ENCODE data around the gene ZNF414.
"Not testable (repeated sequence)": the region's sequence is repeated elsewhere in the genome, so short reads cannot be mapped to it uniquely, and the experiment has no call there.

Gene ZNF414

GRCh38 chr19:8517551-8518442, 3.8 kb upstream of the ZNF414 start:
- DNase-seq, result peak; percentile 80

GRCh38 chr19:8515317-8515716, 1.4 kb upstream of the ZNF414 start:
- peak; percentile 79 for DNase-seq

GRCh38 chr19:8514505-8515009, 590 bp upstream of the ZNF414 start:
- DNase-seq, result not testable (repeated sequence)

- no peak for DNase-seq
Observed at GRCh38 chr19:8513036-8513686, 806 bp downstream of the ZNF414 start.

GRCh38 chr19:8512115-8512967, 1.6 kb downstream of the ZNF414 start:
- no peak for DNase-seq

- DNase-seq, result no peak
Observed at GRCh38 chr19:8511573-8512101, 2.3 kb downstream of the ZNF414 start.

GRCh38 chr19:8510589-8511115, 3.3 kb downstream of the ZNF414 start:
- no peak for DNase-seq

- DNase-seq, result no peak
Observed at GRCh38 chr19:8506402-8506957, 7.5 kb downstream of the ZNF414 start.

- peak; percentile 84 for DNase-seq
Observed at GRCh38 chr19:8505680-8506401, 8.1 kb downstream of the ZNF414 start.

- DNase-seq, result no peak
Observed at GRCh38 chr19:8504919-8505318, 9.0 kb downstream of the ZNF414 start.

- no peak for DNase-seq
Observed at GRCh38 chr19:8504171-8504570, 9.8 kb downstream of the ZNF414 start.

GRCh38 chr19:8503510-8503909, 10.5 kb downstream of the ZNF414 start:
- no peak for DNase-seq

GRCh38 chr19:8501981-8502380, 12.0 kb downstream of the ZNF414 start:
- DNase-seq, result no peak

GRCh38 chr19:8501516-8501915, 12.5 kb downstream of the ZNF414 start:
- DNase-seq, result no peak

- DNase-seq, result no peak
Observed at GRCh38 chr19:8500158-8500557, 13.8 kb downstream of the ZNF414 start.

GRCh38 chr19:8499048-8499833, 14.7 kb downstream of the ZNF414 start:
- DNase-seq, result no peak

GRCh38 chr19:8498295-8498694, 15.7 kb downstream of the ZNF414 start:
- DNase-seq, result no peak

GRCh38 chr19:8494158-8494557, 19.8 kb downstream of the ZNF414 start:
- peak; percentile 43 for DNase-seq

- DNase-seq, result no peak
Observed at GRCh38 chr19:8491574-8491973, 22.4 kb downstream of the ZNF414 start.

GRCh38 chr19:8490873-8491272, 23.1 kb downstream of the ZNF414 start:
- no peak for DNase-seq

GRCh38 chr19:8490395-8490760, 23.6 kb downstream of the ZNF414 start:
- no peak for DNase-seq

Data from CD4-positive, alpha-beta T cell treated with Interleukin-6 for 4 hours (primary cell).